Measurements from ENCODE around the gene TACO1.

DNA sequence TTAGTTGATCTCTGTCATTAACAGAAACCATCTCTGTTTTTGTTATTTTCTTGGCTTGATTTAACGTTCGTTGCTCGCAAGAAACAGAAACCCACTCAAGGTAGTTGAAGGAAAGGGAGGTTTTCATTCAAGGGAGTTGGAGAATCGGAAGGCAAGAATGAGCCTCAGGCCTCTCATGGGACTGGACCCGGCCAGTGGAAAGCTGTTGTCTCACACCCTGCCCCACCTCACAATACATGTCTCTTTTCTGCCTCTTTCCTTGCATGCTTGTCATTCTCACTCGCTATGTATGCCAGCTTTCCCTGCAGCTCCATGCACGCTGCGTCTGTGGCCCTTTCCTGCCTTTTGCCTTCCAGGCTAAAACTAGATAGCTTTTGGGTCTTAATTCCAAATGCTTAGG lies 32.1 kb upstream of the TACO1 start:
- TF ChIP-seq POLR2A (IDR thresholded peaks at IDR 0.05): no peak
- TF ChIP-seq, protein P1, sequence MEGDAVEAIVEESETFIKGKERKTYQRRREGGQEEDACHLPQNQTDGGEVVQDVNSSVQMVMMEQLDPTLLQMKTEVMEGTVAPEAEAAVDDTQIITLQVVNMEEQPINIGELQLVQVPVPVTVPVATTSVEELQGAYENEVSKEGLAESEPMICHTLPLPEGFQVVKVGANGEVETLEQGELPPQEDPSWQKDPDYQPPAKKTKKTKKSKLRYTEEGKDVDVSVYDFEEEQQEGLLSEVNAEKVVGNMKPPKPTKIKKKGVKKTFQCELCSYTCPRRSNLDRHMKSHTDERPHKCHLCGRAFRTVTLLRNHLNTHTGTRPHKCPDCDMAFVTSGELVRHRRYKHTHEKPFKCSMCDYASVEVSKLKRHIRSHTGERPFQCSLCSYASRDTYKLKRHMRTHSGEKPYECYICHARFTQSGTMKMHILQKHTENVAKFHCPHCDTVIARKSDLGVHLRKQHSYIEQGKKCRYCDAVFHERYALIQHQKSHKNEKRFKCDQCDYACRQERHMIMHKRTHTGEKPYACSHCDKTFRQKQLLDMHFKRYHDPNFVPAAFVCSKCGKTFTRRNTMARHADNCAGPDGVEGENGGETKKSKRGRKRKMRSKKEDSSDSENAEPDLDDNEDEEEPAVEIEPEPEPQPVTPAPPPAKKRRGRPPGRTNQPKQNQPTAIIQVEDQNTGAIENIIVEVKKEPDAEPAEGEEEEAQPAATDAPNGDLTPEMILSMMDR (IDR thresholded peaks at IDR 0.05): no peak
- no peak for TF ChIP-seq POLR2AphosphoS5 (IDR thresholded peaks at IDR 0.05; ENCODE audit: insufficient read depth in 1 of 2, low read depth in 1 of 2)
